SK-N-MC (cell line): Measurements from ENCODE around the gene UGT1A7.

Experiments
- DNase-seq: peaks from one replicate; pipeline ENCODE4 v3.0.0-alpha.2; 2011; ENCODE audit warnings: low read depth, low spot score
- H3K27ac ChIP-seq: fragments of 200-600 bp; sonication (generic); 2 replicates; pipeline ENCODE4 v1.5.1; 2016; ENCODE audit warnings: mixed run types
- H3K36me3 ChIP-seq: fragments of 200-600 bp; sonication (generic); 2 replicates; pipeline ENCODE4 v1.6.1; 2017; ENCODE audit warnings: antibody characterized with exemption, low read length, mixed read lengths; ENCODE audit not compliant: insufficient read depth
- H3K4me3 ChIP-seq: fragments of 200-600 bp; sonication (generic); 2 replicates; pipeline ENCODE4 v1.5.1; 2016
- H3K9ac ChIP-seq: fragments of 200-600 bp; sonication (generic); 2 replicates; pipeline ENCODE4 v1.8.0; 2017; ENCODE audit warnings: mixed run types, mixed read lengths; ENCODE audit not compliant: insufficient read length
- H3K9me3 ChIP-seq: fragments of 200-600 bp; sonication (generic); 2 replicates; pipeline ENCODE4 v1.6.1; 2017; ENCODE audit warnings: low read depth, mild to moderate bottlenecking, antibody characterized with exemption, low read length, moderate library complexity, mixed read lengths
- EZH2 ChIP-seq: fragments of 200-600 bp; sonication (generic); IDR thresholded peaks from one replicate; pipeline ENCODE4 v1.6.1; 2017; ENCODE audit warnings: antibody characterized with exemption
- FOXP2 ChIP-seq: optimal IDR thresholded peaks from 2 replicates; pipeline ENCODE3; 2011; ENCODE audit warnings: mild to moderate bottlenecking, moderate library complexity; ENCODE audit not compliant: insufficient read depth; ENCODE audit errors: extremely low read length, control extremely low read depth
- POLR2AphosphoS5 ChIP-seq: IDR thresholded peaks from 2 replicates; pipeline ENCODE4 v1.6.1; 2012; ENCODE audit warnings: mild to moderate bottlenecking, low read depth, low read length, borderline replicate concordance

Gene UGT1A7

DNA sequence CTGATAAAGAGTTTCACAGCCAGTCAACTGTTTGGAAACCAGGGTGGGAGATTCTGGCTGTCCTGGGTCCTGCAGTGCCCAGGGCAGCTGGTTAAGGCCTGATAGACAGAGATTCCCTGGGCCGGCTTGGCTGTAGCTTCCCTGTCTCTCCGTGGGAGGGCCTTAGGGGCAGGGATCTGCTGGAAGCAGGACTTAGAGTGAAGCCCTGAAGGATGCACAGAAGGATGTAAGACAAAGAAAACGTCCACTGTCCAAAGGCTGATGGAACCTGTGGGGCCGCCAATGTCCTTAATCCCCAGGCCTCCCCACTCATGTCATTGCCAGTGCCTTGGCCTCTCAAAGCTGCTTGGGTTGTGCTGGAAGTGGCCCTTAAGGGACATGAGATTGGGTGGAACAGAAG lies 129.4 kb downstream of the UGT1A7 start:
- peaks cover 8% of the 10 kb centered on the region; the same call in 1 of the 2 replicates for H3K36me3 ChIP-seq
- H3K9me3 ChIP-seq = no peaks in the 10 kb centered on the region
- H3K4me3 ChIP-seq = no peak overlapping the region
- DNase-seq = no peak
- TF ChIP-seq POLR2AphosphoS5 (no peak), EZH2 (no peak), FOXP2 (no peak)
- H3K27ac ChIP-seq = no peak overlapping the region
- no peak overlapping the region for H3K9ac ChIP-seq

DNA sequence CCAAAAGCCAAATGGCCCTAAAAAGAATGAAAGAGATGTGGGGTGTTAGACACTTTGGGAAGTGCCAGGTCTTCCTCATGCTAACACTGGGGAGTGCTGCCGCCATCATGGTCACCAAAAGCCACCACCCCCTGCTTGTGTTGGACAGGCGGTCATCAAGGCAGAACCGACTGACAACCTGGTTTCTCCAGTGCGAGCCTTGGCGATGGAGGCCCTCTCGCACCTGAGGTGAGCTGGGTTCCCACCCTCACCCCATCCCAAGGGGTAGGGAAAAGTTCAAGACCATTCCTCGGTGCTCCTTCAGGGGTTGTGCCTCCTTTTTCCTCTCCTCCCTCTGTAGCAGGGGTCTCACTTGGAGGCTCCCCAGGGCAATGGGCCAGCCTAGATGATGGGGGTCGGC lies 130.0 kb downstream of the UGT1A7 start:
- TF ChIP-seq FOXP2 = no peak
- no peak for TF ChIP-seq POLR2AphosphoS5
- TF ChIP-seq EZH2 = no peak
- peaks cover 11% of the 10 kb centered on the region; the same call in 1 of the 2 replicates for H3K36me3 ChIP-seq
- no peak for DNase-seq
- H3K27ac ChIP-seq = no peak overlapping the region
- no peak overlapping the region for H3K9ac ChIP-seq
- H3K9me3 ChIP-seq = no peaks in the 10 kb centered on the region
- no peak overlapping the region for H3K4me3 ChIP-seq

DNA sequence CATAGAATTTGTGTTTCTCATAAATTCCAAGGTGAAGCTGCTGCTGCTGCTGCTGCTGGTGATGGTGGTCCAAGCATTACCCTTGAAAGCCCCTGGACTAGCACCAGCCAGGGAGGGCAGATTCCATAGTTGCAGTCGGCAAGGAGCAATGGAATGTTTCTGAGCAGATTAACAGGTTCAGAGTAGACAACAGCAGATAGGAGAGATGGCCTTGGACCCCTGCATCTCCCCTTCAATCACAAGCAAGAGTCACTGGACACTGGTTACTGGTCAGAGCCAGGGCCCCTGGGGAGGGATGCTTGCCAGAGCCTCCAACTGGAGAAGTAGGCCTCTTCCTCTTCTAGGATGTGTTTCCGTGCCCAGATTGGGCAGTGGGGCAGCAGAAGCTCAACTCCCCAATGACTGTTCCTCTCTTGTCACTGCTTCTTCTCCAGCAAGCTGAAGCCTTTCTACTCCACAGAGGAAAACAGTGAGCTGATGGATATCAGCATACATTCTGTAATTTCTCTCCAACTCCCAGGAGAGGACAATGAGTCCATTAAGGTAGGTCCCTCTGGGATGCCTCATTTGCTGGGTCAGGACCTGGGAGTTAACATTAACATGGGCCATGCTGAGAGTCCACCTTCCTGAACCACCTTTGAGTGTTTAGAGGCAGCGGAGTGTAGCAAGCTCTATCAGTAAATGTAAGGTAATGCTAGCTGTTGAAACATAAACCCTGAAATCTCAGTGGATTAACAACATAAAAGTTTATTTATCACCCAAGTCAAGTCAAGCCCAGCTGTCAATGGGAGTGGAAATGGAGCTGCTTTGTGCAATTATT lies 131.7 kb downstream of the UGT1A7 start:
- no peak; the same call in 1 of the 2 replicates for TF ChIP-seq POLR2AphosphoS5
- TF ChIP-seq EZH2 = no peak
- TF ChIP-seq FOXP2 = no peak
- Histone ChIP-seq H3K27ac (no peak overlapping the region), H3K9ac (no peak overlapping the region), H3K9me3 (no peaks in the 10 kb centered on the region), H3K36me3 (peaks cover 11% of the 10 kb centered on the region; the same call in 1 of the 2 replicates), H3K4me3 (no peak overlapping the region)
- DNase-seq = no peak

DNA sequence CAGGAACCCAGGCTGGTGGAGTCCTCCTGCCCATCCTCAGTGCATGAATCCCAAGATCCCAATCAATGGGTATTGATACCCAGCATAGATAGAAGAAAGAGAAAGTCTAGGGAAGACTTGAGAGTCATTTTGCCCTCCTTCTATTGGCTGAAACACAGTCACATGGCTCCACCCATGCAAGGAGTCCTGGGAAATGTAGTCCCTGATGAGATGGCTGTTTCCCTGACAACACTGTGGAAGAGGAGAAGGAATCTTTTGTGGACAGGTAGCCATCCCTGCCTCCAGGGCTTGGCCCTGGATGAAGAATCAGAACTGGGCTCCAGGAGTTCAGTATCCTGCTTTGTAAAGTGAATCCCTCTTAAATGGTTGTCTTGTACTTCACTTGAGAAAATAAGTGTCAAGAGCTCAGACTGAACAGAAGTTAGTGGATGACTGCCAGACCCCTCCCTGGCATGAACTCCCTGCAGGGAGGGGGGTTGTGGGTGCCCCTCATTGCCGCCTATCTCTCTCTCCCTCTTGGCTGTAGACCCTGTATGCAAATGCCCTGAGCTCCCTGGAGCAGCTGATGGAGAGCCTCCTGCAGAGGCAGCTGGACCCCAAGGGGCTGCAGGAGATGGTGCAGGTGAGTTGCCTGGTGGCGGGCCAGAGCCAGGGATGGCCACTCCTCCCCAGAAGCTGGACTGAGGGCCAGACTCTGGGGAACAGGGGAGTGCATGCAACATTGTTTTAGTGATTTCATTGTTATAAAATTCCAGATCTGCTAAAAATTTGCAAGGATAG lies 132.5 kb downstream of the UGT1A7 start:
- Histone ChIP-seq H3K4me3 (no peak overlapping the region), H3K9me3 (no peaks in the 10 kb centered on the region), H3K36me3 (peaks cover 11% of the 10 kb centered on the region; the same call in 1 of the 2 replicates), H3K27ac (no peak overlapping the region), H3K9ac (no peak overlapping the region)
- DNase-seq = no peak
- 0 out of 2 replicates have a peak, but pooled peaks have one; percentile 15 for TF ChIP-seq POLR2AphosphoS5
- no peak for TF ChIP-seq EZH2

DNA sequence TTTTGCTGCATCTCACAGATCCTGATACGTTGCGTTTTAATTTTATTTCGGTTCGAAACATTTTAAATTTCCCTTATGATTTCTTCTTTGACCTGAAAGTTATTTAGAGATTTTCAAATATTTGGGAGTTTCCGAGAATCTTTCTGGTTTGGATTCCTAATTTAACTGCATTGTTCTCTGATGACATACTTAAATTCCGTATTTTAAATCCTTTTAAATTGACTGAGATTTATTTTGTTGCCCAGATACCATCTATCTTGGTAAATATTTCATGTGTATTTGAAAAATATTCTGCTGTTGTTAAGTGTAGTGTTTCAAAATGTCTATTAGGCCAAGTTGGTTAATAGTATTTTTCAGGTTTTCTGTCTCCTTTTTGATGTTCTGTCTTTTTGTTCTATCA lies 134.2 kb downstream of the UGT1A7 start:
- no peak for DNase-seq
- Histone ChIP-seq H3K4me3 (no peak overlapping the region), H3K36me3 (peaks cover 11% of the 10 kb centered on the region; the same call in 1 of the 2 replicates), H3K9ac (no peak overlapping the region), H3K9me3 (no peaks in the 10 kb centered on the region), H3K27ac (no peak overlapping the region)
- TF ChIP-seq EZH2 = no peak
- TF ChIP-seq FOXP2 = no peak
- TF ChIP-seq POLR2AphosphoS5 = no peak

DNA sequence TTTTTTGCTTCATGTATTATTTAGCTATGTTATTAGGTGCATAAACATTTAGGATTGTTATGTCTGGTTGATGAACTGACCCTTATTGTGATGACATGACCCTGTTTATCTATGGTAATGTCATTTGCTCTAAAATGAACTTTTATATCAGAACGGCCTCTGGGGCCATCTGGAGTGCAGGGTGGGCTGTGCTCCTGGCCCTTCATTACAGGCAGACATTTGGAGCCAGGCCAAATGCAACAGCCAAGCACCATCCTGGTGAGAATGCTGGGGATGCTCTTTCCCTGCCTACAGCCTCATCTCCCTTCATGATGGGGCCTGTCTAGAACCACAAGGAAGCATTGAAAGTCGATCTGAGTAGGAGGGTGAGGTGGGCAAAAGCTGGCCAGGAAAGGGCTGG lies 134.6 kb downstream of the UGT1A7 start:
- Histone ChIP-seq H3K27ac (no peak overlapping the region), H3K36me3 (peaks cover 11% of the 10 kb centered on the region; the same call in 1 of the 2 replicates), H3K9me3 (no peaks in the 10 kb centered on the region), H3K4me3 (no peak overlapping the region), H3K9ac (no peak overlapping the region)
- TF ChIP-seq POLR2AphosphoS5 = no peak
- no peak for DNase-seq

DNA sequence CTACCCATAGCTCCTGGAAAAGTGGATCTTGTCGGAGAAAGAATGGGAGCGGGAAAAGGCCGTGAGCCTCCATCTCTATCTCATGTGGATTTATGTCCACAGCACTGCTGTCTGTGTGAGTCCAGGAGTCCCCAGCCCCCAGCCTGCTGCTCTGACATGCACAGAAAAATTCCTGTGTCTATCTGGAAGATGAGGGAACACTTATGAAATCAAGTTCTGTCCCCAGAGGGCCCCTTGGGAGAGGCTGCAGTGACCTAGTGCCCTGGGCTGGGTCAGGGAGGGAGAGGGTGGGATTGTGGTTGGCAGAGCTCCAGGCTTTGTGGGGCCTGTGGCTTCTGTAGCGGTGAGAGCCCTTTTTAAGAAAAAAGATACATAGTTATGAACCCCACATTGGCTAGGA lies 135.1 kb downstream of the UGT1A7 start:
- no peak overlapping the region for H3K4me3 ChIP-seq
- no peak for DNase-seq
- peaks cover 11% of the 10 kb centered on the region; the same call in 1 of the 2 replicates for H3K36me3 ChIP-seq
- H3K9me3 ChIP-seq = no peaks in the 10 kb centered on the region
- no peak overlapping the region for H3K27ac ChIP-seq
- no peak overlapping the region for H3K9ac ChIP-seq
- TF ChIP-seq FOXP2 (no peak), EZH2 (no peak), POLR2AphosphoS5 (no peak)

DNA sequence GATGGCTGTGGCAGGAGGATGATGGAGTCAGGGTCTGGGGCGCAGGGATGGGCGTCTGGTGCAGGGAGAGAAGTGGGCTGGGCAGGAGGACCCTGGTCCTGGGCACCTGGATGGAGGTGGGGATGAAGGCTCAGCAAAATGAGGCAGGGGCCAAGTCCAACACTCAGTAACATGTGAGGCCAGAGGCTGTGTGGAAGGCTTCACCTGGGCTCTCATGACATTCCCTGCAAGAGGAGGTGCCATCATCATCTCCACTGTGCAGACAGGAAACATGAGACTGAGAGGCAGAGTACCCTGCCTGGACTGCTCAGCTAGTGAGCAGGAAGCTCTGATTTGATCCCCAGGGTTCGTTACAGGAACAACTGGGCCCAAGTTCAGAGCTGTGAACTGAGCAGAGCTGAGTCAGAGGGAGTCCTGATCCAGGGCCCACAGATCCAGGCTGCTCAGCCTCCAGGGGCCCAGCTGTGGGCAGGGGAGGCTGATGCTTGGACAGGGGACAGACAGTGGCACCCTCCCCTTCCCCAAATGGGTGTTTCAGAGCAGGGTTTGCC lies 135.7 kb downstream of the UGT1A7 start:
- no peak overlapping the region for H3K4me3 ChIP-seq
- no peak overlapping the region for H3K9ac ChIP-seq
- no peaks in the 10 kb centered on the region for H3K9me3 ChIP-seq
- DNase-seq = no peak
- no peak overlapping the region for H3K27ac ChIP-seq
- TF ChIP-seq FOXP2 (no peak), EZH2 (no peak), POLR2AphosphoS5 (no peak)
- peaks cover 11% of the 10 kb centered on the region; the same call in 1 of the 2 replicates for H3K36me3 ChIP-seq
